ENCODE results near the gene CATSPER2.
"Not testable (repeated sequence)": the region's sequence is repeated elsewhere in the genome, so short reads cannot be mapped to it uniquely, and the experiment has no call there.

CATSPER2 gene

GRCh38 chr15:43648649-43649429 is at the start of gene CATSPER2:
Gene CATSPER2 (minus strand): TSS chr15:43648844. CDS start chr15:43648061, 783 bp downstream.
- no peak for DNase-seq (ENCODE audit: low read depth)

GRCh38 chr15:43693148-43694022 is 44.7 kb upstream of the CATSPER2 start, which contains the start of gene CKMT1A:
Gene CKMT1A (plus strand): TSS chr15:43693859. CDS start chr15:43694051, 192 bp downstream.
- DNase-seq (ENCODE audit: low read depth) = not testable (repeated sequence)

- DNase-seq (ENCODE audit: low read depth) = not testable (repeated sequence)
Measured at GRCh38 chr15:43692679-43693078, 44.0 kb upstream of the CATSPER2 start.

- DNase-seq (ENCODE audit: low read depth) = not testable (repeated sequence)
Measured at GRCh38 chr15:43689604-43690301, 41.1 kb upstream of the CATSPER2 start.

GRCh38 chr15:43674175-43674574 is 25.5 kb upstream of the CATSPER2 start:
- DNase-seq (ENCODE audit: low read depth) = not testable (repeated sequence)

- not testable (repeated sequence) for DNase-seq (ENCODE audit: low read depth)
Measured at GRCh38 chr15:43666177-43666576, 17.5 kb upstream of the CATSPER2 start.

- not testable (repeated sequence) for DNase-seq (ENCODE audit: low read depth)
Measured at GRCh38 chr15:43663333-43663732, 14.7 kb upstream of the CATSPER2 start.

GRCh38 chr15:43662293-43662692 is 13.6 kb upstream of the CATSPER2 start:
- DNase-seq (ENCODE audit: low read depth) = not testable (repeated sequence)

GRCh38 chr15:43659727-43660126 is 11.1 kb upstream of the CATSPER2 start:
- not testable (repeated sequence) for DNase-seq (ENCODE audit: low read depth)

GRCh38 chr15:43649430-43649926 is 834 bp upstream of the CATSPER2 start:
- DNase-seq (ENCODE audit: low read depth) = not testable (repeated sequence)

- DNase-seq (ENCODE audit: low read depth) = not testable (repeated sequence)
Measured at GRCh38 chr15:43638464-43639204, 10.0 kb downstream of the CATSPER2 start.

GRCh38 chr15:43626937-43627336 is 21.7 kb downstream of the CATSPER2 start:
- DNase-seq (ENCODE audit: low read depth) = not testable (repeated sequence)

GRCh38 chr15:43625106-43625505 is 23.5 kb downstream of the CATSPER2 start:
- no peak for DNase-seq (ENCODE audit: low read depth)

- not testable (repeated sequence) for DNase-seq (ENCODE audit: low read depth)
Measured at GRCh38 chr15:43622068-43622799, 26.4 kb downstream of the CATSPER2 start.

GRCh38 chr15:43618700-43619099 is 29.9 kb downstream of the CATSPER2 start, which contains the start of gene STRC:
Gene STRC (minus strand): TSS chr15:43618800. CDS start chr15:43618722, 78 bp downstream.
- not testable (repeated sequence) for DNase-seq (ENCODE audit: low read depth)

- not testable (repeated sequence) for DNase-seq (ENCODE audit: low read depth)
Measured at GRCh38 chr15:43617750-43618149, 30.9 kb downstream of the CATSPER2 start.

GRCh38 chr15:43602233-43602632 is 46.4 kb downstream of the CATSPER2 start:
- DNase-seq (ENCODE audit: low read depth) = not testable (repeated sequence)

GRCh38 chr15:43600200-43600599 is 48.4 kb downstream of the CATSPER2 start:
- DNase-seq (ENCODE audit: low read depth) = not testable (repeated sequence)

- not testable (repeated sequence) for DNase-seq (ENCODE audit: low read depth)
Measured at GRCh38 chr15:43599131-43599530, 49.5 kb downstream of the CATSPER2 start.

All from GM04504 (cell line).